NB4 (cell line): ENCODE results near the gene MRTFA.

Experiments
- CTCF ChIP-seq: IDR thresholded peaks from one replicate; pipeline ENCODE4 v1.5.1; 2012; ENCODE audit warnings: low read depth, low read length
- MAX ChIP-seq: IDR thresholded peaks from 2 replicates; pipeline ENCODE4 v1.6.1; 2011; ENCODE audit warnings: low read depth, low read length
- MYC ChIP-seq: IDR thresholded peaks from 2 replicates; pipeline ENCODE4 v1.6.1; 2011; ENCODE audit warnings: low read depth, low read length
- POLR2A ChIP-seq: IDR thresholded peaks from 2 replicates; pipeline ENCODE4 v1.6.1; 2011; ENCODE audit warnings: mild to moderate bottlenecking; ENCODE audit not compliant: insufficient read length; ENCODE audit errors: extremely low read depth

- TF ChIP-seq CTCF (no peak), POLR2A (no peak), MAX (no peak), MYC (no peak)
These were observed 262.0 kb downstream of the MRTFA start for GRCh38 chr22:40374567-40374966.
